AG08396 (cell line): ENCODE results near the gene S100A16.
A peak's percentile ranks its signal among the peaks of the same experiment; 100 is the strongest.
"Not testable (repeated sequence)": the region's sequence is repeated elsewhere in the genome, so short reads cannot be mapped to it uniquely, and the experiment has no call there.

Source experiments
- DNase-seq: peaks from one replicate; pipeline ENCODE4 v3.0.0; 2012; ENCODE audit warnings: low spot score, mixed read lengths

S100A16 gene

GRCh38 chr1:153585006-153585405, 27.9 kb downstream of the S100A16 start:
- DNase-seq, result no peak

DNA sequence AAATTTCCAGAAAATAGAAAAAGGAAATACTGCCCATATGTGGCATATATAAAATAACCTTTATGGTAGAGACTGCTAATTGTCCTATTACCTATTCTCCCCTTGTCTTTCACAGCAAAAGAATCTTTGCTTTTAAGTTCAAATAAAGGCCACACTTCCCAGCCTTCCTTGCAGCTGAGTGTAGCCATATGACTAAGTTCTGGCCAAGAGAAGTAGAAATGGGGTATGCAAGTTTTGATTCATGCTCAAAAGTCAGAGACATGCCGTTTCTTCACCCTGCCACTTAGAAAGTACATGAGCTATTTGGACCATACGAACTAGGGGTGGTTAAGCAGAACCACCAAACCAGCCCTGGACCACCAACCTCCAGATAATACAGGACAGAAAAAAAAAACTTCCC, 29.0 kb downstream of the S100A16 start:
- no peak for DNase-seq

DNA sequence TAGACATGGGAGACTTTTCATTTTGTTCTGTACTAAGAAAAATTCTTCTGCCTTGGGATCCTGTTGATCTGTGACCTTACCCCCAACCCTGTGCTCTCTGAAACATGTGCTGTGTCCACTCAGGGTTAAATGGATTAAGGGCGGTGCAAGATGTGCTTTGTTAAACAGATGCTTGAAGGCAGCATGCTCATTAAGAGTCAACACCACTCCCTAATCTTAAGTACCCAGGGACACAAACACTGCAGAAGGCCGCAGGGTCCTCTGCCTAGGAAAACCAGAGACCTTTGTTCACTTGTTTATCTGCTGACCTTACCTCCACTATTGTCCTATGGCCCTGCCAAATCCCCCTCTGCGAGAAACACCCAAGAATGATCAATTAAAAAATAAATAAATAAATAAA, 29.4 kb downstream of the S100A16 start:
- DNase-seq, result not testable (repeated sequence)

DNA sequence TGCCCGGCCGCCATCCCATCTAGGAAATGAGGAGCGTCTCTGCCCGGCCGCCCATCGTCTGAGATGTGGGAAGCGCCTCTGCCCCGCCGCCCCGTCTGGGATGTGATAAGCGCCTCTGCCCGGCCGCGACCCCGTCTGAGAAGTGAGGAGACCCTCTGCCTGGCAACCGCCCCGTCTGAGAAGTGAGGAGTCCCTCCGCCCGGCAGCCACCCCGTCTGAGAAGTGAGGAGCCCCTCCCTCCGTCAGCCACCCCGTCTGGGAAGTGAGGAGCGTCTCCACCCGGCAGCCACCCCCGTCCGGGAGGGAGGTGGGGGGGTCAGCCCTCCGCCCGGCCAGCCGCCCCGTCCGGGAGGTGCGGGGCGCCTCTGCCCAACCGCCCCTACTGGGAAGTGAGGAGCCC, 30.1 kb downstream of the S100A16 start:
- not testable (repeated sequence) for DNase-seq

- no peak for DNase-seq
Observed at GRCh38 chr1:153578936-153579335, 34.0 kb downstream of the S100A16 start.

DNA sequence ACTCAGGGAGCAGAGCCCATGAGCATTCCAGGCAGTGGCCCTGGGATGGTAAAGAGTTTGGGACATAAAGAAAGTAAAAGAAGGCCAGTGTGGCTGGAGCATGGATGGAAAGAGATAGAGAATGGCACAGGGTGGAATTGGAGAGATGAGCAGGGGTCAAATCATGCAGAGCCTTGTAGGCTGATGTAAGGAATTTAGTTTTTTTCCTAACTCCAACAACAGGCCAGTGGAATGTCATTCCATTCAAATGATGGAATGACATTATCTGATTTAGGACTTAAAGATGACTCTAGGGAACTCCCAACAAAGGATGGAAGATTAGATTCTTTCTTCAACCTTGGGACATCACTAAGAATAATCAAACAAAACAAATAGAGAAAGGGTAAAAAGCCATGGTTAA, 34.4 kb downstream of the S100A16 start:
- peak; percentile 45 for DNase-seq

DNA sequence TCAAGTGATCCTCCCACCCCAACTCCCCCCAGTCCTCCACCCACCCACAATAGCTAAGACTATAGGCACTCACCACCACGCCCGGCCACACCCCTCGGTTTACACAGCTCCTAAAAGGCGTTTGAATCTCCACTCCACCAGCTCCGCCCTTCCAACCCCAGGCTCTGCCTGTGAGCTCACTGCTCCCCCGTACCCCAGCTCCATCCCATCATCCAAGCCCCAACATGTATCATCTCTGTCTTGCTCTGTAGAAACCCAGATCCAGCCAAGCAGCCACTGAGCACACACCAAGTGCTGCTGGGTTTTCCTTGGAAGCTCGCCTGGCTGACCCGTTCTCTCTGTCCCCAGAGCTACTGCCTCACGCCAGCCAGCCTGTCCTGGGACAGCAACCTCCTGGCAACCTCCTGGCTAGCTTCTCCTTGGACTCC, 35.3 kb downstream of the S100A16 start:
- DNase-seq, result no peak

GRCh38 chr1:153577138-153577537, 35.8 kb downstream of the S100A16 start:
- no peak for DNase-seq

DNA sequence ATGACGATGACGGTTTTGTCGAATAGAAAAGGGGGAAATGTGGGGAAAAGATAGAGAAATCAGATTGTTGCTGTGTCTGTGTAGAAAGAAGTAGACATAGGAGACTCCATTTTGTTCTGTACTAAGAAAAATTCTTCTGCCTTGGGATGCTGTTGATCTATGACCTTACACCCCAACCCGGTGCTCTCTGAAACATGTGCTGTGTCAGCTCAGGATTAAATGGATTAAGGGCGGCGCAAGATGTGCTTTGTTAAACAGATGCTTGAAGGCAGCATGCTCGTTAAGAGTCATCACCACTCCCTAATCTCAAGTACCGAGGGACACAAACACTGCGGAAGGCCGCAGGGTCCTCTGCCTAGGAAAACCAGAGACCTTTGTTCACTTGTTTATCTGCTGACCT, 37.4 kb downstream of the S100A16 start:
- not testable (repeated sequence) for DNase-seq

GRCh38 chr1:153575081-153575491, 37.9 kb downstream of the S100A16 start:
- DNase-seq, result not testable (repeated sequence)

DNA sequence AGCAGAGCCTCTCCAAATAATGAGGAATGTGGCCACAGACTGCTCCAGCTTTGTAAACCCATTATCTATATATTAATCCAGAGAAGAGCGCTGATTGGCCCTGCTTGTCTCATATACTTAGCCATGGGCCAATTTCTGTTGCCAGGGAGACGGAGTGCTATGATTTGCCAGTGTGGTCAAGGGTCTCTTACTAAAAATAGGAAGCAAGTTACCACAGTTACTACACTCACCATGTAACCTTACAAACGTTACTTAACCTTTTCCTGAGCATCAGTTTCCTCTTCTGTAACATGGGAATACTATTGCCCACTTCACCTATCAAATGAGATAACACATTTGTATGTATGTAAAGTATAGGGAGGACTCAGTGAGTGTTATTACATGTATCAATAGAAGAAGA, 39.6 kb downstream of the S100A16 start:
- no peak for DNase-seq

DNA sequence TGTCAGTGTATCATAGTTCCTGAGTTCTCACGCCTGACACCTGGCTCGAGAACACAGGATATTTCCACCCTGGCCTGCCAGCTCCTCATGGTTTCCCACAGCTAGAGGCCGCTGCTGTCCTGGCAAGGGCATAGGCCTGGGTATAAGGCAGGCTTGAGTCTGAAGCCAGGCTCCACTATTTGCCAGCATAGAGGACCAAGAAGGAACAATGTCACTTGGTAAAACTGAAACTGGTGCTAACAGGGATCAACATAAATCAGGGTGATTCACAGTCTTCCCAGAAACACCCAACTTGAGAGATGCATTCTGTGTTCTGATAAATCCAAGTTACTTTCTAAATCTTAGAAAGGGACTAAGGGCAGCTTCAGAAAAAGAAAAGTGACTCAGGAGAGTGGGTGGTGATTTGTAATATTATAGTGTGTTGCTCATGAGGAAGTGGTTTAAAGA, 40.3 kb downstream of the S100A16 start:
- peak; percentile 84 for DNase-seq

DNA sequence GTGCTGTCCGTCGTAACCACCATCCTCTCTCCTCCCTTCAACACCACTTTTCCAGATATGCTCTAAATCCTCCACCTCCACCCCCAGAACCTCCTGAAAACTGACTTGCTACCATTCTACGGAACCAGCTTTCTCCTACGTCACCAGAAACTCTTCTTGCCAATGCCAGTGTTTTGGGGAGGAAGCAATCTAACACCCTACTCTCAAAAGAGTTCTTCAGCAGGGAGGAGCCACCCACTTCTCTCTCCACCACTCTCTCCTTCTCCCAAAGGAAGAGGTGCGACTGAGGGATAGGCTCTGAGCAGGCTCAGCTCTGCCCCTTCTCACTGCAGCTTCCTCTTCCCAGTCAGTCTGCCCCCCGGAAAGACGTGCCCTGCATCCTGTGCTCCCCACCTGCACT, 41.2 kb downstream of the S100A16 start:
- no peak for DNase-seq

- DNase-seq, result no peak
Observed at GRCh38 chr1:153570874-153571273, 42.1 kb downstream of the S100A16 start.

DNA sequence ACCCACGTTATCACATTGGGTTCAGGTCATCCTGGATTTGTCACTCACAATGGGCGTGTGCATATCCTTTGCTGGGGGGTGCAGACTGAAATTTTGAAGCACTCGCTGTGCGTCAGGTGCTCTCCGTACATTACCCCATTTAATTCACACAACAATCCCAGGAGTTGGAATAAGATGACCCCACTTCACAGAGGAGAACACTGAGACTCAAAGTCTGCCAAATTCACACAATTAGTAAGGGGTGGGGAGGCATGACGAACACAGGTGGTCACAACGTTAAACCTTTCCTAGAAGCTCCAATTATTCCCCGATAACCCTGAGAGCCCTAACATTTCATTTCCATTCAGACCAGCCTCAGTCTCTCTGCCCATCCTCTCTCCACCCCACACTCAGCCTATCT, 43.5 kb downstream of the S100A16 start:
- no peak for DNase-seq

DNA sequence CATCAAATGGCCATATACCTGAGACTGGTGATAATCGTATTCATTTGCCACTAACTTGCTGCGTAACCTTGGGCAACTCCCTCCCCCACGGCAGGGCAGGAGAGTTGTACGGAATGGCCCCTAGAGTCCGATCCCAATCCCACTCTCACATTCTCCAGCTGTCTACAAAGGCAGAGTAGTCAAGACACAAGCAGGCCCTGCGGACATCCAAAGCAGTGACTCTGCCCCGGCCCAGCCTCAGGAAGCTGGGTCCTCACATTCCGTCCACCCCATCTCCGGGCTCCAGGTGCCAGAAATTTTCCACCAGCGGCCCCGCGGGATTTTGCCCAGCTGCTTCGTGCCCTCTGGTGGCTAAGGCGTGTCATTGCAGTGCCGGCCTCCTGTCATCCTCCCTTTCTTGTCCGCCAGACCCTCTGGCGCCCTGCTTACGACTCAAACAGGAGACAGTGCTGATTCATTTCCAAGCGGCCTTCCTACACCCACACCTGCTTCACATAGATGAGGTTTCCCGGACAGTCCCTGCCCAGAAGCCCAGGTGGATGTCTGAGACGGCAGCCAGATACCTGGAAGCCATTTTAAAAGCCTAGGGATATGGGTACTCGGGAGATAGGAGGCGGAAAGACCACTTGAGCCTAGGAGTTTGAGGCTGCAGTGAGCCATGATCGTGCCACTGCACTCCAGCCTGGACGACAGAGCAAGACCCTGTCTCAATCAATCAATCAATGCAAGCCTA, 44.4 kb downstream of the S100A16 start:
- DNase-seq, result peak; percentile 87

DNA sequence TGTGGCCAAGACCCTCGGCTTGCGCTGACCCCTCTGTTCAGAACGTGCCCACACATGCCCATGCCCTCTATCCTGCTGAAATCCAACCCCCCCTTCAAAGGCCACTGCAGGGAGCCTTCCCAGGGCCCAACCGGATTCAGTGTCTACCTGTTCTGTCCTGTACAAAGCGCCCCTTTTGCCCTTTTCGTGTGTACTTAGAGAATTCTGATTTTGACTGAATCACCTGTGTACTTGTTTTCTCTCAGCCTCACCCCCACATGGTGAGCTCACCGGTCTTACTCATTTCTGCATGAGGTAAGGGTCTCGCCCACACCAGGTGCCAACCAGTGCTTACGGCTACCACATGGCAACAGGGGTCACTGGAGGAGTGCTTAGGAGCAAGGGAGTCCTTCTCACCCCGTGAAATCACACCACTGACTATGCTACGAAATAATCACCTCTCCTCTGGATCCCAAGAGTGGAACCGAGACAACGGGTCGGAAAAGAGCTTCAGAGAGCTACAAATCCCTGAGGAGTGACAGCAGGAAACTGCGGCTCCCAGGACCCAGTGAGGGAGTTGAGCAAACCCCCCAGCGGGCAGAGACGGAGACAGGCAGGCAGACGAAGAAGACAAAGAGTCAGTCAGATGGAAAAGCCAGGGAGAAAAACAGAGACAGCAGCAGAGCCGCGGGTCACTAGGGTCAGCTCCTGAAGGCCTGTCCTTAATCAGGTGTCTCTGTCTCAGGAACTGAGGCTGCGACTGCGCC, 45.1 kb downstream of the S100A16 start:
- no peak for DNase-seq

DNA sequence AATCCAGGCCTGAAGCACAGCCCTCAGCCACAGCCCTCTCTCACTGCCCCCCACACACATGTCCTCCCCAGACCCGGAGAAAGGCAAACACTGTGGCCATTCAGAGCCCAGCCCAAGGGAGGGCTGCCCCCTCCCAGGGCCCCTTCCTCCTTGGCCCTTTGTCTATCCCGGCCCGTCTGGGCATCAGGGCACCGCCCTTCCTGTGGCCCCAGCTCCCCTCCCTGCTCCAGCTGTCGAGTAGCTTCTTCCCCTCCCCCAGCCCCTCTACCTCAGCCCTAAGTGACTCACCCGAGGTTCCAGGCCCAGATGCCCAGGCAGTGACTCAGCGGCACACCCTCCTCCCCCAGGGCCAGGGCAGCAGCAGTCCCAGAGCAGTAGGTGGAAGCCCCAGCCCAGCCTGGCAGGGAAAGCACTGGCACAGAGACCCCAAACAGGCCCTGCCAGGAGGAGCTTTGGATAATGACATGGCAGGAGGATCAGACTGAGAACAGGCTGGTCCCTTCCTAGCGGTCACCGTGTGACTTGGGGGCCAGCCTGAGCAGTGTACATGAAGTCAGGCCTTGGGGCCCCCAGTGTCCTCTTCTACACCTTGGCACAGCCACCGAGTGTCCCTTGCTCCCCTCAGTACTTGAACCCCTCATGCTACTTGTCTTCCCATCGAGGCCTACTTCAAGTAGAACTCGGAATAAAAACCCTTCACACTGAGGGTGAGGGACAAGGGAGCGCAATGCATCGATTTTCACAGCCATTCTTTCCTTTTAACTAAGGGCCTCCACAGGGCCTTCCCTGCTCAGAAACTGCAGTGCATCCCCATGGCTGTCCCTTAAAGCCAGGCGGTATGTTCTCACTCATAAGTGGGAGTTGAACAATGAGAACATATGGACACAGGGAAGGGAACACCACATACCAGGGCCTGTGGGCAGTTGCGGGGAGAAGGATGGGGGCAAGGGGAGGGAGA, 46.2 kb downstream of the S100A16 start:
- DNase-seq, result peak; percentile 97

DNA sequence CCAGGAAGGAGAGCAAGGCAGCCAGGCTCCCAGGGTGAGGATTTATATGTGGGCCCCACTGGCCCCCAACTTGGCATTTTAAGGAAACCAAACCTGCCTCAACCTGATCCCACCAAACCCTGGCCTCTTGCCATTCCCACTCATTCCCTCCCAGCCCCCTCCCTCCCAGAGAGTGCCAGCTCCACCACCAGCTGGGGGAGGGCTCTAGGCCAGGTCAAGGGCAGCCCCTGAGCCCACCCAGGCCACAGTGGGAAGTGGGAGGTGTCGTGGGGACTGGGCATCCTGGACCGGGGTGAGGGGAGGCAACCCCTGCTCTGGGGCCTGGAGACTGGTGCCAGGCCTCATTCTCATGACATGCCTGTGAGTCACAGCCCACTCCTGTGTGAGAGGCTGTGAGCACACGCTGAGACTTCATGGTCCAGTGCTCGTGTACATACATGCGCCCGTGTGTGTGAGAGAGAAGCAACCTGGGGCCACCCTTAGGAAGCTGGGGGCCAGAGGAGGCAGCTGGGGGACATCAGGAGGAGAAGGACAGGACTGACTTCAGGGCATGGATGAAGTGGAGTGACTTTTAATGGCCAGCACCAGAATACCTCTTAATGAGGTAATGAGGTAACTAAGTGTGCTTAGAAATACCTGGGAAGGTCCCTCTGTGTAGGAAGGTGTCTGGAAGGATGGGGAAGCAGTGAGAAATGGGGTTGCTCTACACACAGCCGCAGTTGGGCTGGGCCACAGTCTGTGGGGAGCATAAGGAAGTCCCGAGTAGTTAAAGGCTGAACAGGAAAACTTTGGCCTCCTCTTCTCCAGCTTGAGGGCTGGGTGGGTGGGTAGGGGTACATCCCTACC, 47.2 kb downstream of the S100A16 start, which contains the start of gene S100A2:
S100A2 (minus strand) TSS at position 316 of the 846 bp plus-strand sequence. CDS start 1,967 bp downstream, outside the sequence.
- peak; percentile 88 for DNase-seq

GRCh38 chr1:153563991-153564390, 48.9 kb downstream of the S100A16 start:
- DNase-seq, result no peak

DNA sequence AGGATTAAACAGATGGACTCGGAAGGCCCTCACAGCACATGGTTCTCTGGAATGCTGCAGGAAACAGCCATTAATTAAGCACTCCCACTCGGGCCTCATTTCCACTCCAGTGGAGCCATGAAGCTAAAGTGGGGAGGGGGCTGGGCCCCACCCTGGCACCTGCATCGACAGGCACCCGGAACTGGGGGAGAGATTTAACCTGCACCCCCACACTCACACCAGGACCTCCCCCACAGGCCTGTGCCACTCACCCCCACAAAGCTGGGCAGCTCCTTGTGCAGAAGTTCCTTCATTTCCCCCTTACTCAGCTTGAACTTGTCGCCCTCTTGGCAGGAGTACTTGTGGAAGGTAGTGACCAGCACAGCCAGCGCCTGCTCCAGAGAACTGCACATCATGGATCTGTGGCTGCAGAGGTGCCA, 49.4 kb downstream of the S100A16 start:
- no peak for DNase-seq
